CD14-positive monocyte (primary cell): ENCODE measurements around the gene OSBP2. TPM values are rescaled to one million over a fixed set of nuclear protein-coding genes. Genes with fewer than 3 reads are reported as not detected.

Source experiments
- DNase-seq, 3 donors: peaks; one replicate each; pipeline ENCODE4 v3.0.0-alpha.2; 2011 to 2022
- H2AFZ ChIP-seq: 2 replicates; pipeline ENCODE4 v1.6.0; 2012; ENCODE audit warnings: mild to moderate bottlenecking, low read depth, low read length, inconsistent platforms; ENCODE audit not compliant: insufficient read depth, poor library complexity, severe bottlenecking
- H3K27ac ChIP-seq, 2 donors: 1 replicate in 1 of 2; 2 replicates in 1 of 2; pipeline ENCODE4 v1.5.1; 2012 to 2013; ENCODE audit warnings: low read length in 2 of 2, control low read depth in 1 of 2, inconsistent platforms in 1 of 2, low read depth in 1 of 2, mild to moderate bottlenecking in 1 of 2
- H3K27me3 ChIP-seq, 2 donors: one replicate each; pipeline versions ENCODE4 v1.6.0 to v1.6.1; 2011 to 2013; ENCODE audit warnings: low read length in 2 of 2; ENCODE audit not compliant: control insufficient read depth in 2 of 2, insufficient read depth in 2 of 2
- H3K36me3 ChIP-seq, 2 donors: replicated peaks in 1 of 2; 1 replicate in 1 of 2; 2 replicates in 1 of 2; pipeline versions ENCODE4 v1.5.1 to v1.6.1; 2012 to 2013; ENCODE audit warnings: low read length in 2 of 2, control low read depth in 1 of 2, inconsistent platforms in 1 of 2, mild to moderate bottlenecking in 1 of 2; ENCODE audit not compliant: insufficient read depth in 2 of 2, control insufficient read depth in 1 of 2
- H3K4me1 ChIP-seq, 2 donors: 1 replicate in 1 of 2; 2 replicates in 1 of 2; pipeline versions ENCODE4 v1.5.1 to v1.6.1; 2012 to 2013; ENCODE audit warnings: low read length in 2 of 2, control low read depth in 1 of 2, inconsistent platforms in 1 of 2, mild to moderate bottlenecking in 1 of 2, moderate library complexity in 1 of 2; ENCODE audit not compliant: insufficient read depth in 2 of 2, control insufficient read depth in 1 of 2
- H3K4me2 ChIP-seq: replicated peaks from 2 replicates; pipeline ENCODE3; 2012; ENCODE audit warnings: low read length, moderate library complexity, mild to moderate bottlenecking; ENCODE audit not compliant: poor library complexity, severe bottlenecking; ENCODE audit errors: extremely low read depth
- H3K4me3 ChIP-seq, 3 experiments: fragments of 200-600 bp in 1 of 3; sonication (generic) in 1 of 3; replicated peaks in 1 of 3; 1 replicate in 2 of 3; 2 replicates in 1 of 3; pipeline ENCODE4 v1.5.1; 2011 to 2013; ENCODE audit warnings: low read length in 3 of 3, mild to moderate bottlenecking in 3 of 3, control low read depth in 2 of 3, low read depth in 2 of 3, inconsistent platforms in 1 of 3, moderate library complexity in 1 of 3
- H3K79me2 ChIP-seq: 2 replicates; pipeline ENCODE4 v1.6.0; 2012; ENCODE audit warnings: mild to moderate bottlenecking, control low read depth, inconsistent platforms, low read length, moderate library complexity; ENCODE audit not compliant: insufficient read depth
- H3K9ac ChIP-seq: 2 replicates; pipeline ENCODE4 v1.6.0; 2017; ENCODE audit warnings: low read length, mild to moderate bottlenecking; ENCODE audit not compliant: insufficient read depth, poor library complexity, severe bottlenecking
- H3K9me3 ChIP-seq, 2 donors: replicated peaks in 1 of 2; 1 replicate in 1 of 2; 2 replicates in 1 of 2; pipeline versions ENCODE4 v1.5.1 to v1.6.1; 2012 to 2013; ENCODE audit warnings: low read length in 2 of 2, control low read depth in 1 of 2; ENCODE audit not compliant: control insufficient read depth in 1 of 2, insufficient read depth in 1 of 2
- H4K20me1 ChIP-seq: 2 replicates; pipeline ENCODE4 v1.6.0; 2012; ENCODE audit warnings: mild to moderate bottlenecking, low read length, control low read depth, moderate library complexity; ENCODE audit not compliant: insufficient read depth
- H3K27ac Mint-ChIP-seq, 7 donors: one replicate each; pipeline ENCODE4 v1.8.0; 2020; ENCODE audit warnings: mild to moderate bottlenecking in 7 of 7, mixed read lengths in 7 of 7, moderate library complexity in 6 of 7, inconsistent platforms in 2 of 7
- H3K27me3 Mint-ChIP-seq, 3 donors: one replicate each; pipeline ENCODE4 v1.8.0; 2021 to 2022; ENCODE audit warnings: low read depth in 3 of 3, mild to moderate bottlenecking in 3 of 3, mixed read lengths in 3 of 3, moderate library complexity in 3 of 3, inconsistent platforms in 1 of 3
- H3K36me3 Mint-ChIP-seq, 2 donors: one replicate each; pipeline ENCODE4 v1.8.0; 2020; ENCODE audit warnings: mixed read lengths in 2 of 2, inconsistent platforms in 1 of 2, mild to moderate bottlenecking in 1 of 2
- H3K4me1 Mint-ChIP-seq: one replicate; pipeline ENCODE4 v1.8.0; 2020; ENCODE audit warnings: mild to moderate bottlenecking, mixed read lengths
- H3K4me3 Mint-ChIP-seq, 2 donors: one replicate each; pipeline ENCODE4 v1.8.0; 2020; ENCODE audit warnings: mild to moderate bottlenecking in 2 of 2, mixed read lengths in 2 of 2, moderate library complexity in 1 of 2
- H3K9me3 Mint-ChIP-seq, 7 donors: one replicate each; pipeline ENCODE4 v1.8.0; 2020 to 2022; ENCODE audit warnings: mixed read lengths in 7 of 7, mild to moderate bottlenecking in 6 of 7, moderate library complexity in 6 of 7, inconsistent platforms in 2 of 7
- WGBS: methylation state at CpG from one replicate; pipeline ENCODE4 v1.1.5; 2013; ENCODE audit warnings: missing lambda C conversion rate; ENCODE audit not compliant: insufficient coverage; 5-methylcytosine and 5-hydroxymethylcytosine counted together
- intact Hi-C, 2 donors: fragments of 100-400 bp; cut with micrococcal nuclease; formaldehyde crosslinking; loops; one replicate each; pipeline versions ENCODE4 v1.15.0 to v1.15.1; 2023
- polyA plus RNA-seq, 3 donors: library from polyadenylated mRNA; depleted of rRNA in 1 of 3; unstranded in 2 of 3; stranded (reverse) in 1 of 3; fragments of 300-500 nt in 2 of 3; fragments of >200 nt in 1 of 3; fragmentation: Illumina TruSeq in 2 of 3; gene quantifications; 1 replicate in 2 of 3; 2 replicates in 1 of 3; pipeline ENCODE4 v1.2.3, GENCODE V29; 2012 to 2021
- TF ChIP-seq, protein P1 (sequence below): fragments of 200-600 bp; IDR thresholded peaks from one replicate; pipeline ENCODE4 v1.8.0; 2022; ENCODE audit warnings: antibody characterized with exemption, mild to moderate bottlenecking

Gene OSBP2
- polyA plus RNA-seq, 3 donors, result 0.21 to 0.54 TPM; not detected in 1

DNA sequence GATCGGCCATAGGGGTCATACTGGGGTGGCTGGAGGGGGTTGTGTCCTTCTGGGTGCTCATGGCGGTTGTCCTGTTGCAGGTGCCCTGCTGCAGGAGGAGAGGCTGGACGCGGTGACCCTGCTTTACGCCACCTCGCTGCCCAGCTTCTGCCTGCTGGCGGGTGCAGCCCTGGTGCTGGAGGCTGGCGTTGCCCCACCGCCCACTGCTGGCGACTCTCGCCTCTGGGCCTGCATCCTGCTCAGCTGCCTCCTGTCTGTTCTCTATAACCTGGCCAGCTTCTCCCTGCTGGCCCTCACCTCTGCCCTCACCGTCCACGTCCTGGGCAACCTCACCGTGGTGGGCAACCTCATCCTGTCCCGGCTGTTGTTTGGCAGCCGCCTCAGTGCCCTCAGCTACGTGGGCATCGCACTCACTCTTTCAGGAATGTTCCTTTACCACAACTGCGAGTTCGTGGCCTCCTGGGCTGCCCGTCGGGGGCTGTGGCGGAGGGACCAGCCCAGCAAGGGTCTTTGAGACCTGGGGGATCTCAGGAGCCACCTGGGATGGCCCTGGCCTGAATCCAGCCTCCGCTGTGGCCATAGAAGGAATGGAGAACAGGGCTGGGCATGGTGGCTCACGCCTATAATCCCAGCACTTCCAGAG lies 48.0 kb upstream of the OSBP2 start:
- no peak overlapping the region for H3K9ac ChIP-seq
- H3K4me3 ChIP-seq, result no peak overlapping the region
- no peaks in the 10 kb centered on the region for H4K20me1 ChIP-seq
- TF ChIP-seq, protein P1, sequence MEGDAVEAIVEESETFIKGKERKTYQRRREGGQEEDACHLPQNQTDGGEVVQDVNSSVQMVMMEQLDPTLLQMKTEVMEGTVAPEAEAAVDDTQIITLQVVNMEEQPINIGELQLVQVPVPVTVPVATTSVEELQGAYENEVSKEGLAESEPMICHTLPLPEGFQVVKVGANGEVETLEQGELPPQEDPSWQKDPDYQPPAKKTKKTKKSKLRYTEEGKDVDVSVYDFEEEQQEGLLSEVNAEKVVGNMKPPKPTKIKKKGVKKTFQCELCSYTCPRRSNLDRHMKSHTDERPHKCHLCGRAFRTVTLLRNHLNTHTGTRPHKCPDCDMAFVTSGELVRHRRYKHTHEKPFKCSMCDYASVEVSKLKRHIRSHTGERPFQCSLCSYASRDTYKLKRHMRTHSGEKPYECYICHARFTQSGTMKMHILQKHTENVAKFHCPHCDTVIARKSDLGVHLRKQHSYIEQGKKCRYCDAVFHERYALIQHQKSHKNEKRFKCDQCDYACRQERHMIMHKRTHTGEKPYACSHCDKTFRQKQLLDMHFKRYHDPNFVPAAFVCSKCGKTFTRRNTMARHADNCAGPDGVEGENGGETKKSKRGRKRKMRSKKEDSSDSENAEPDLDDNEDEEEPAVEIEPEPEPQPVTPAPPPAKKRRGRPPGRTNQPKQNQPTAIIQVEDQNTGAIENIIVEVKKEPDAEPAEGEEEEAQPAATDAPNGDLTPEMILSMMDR, result no peak
- Mint-ChIP-seq H3K4me3 (no peak overlapping the region), H3K9me3 (no peaks in the 10 kb centered on the region), H3K27ac (peak overlapping the region in 1 of 7 donors; percentile 50), H3K36me3 (no peaks in the 10 kb centered on the region), H3K27me3 (peaks cover 0 to 1% (median 0%) of the 10 kb centered on the region in 3 donors), H3K4me1 (peaks cover 18% of the 10 kb centered on the region)
- no peaks in the 10 kb centered on the region for H3K79me2 ChIP-seq
- DNase-seq, result no peak
- H3K36me3 ChIP-seq, result no peaks in the 10 kb centered on the region
- H3K27me3 ChIP-seq, result no peaks in the 10 kb centered on the region
- 93% methylated on average over 22 of the region's 25 CpGs for WGBS
- intact Hi-C loops, result no loop called here
- no peak overlapping the region for H3K27ac ChIP-seq
- H2AFZ ChIP-seq, result no peak overlapping the region
- H3K4me1 ChIP-seq, result peaks cover 14 to 21% of the 10 kb centered on the region in 2 donors
- no peak overlapping the region for H3K4me2 ChIP-seq
- no peaks in the 10 kb centered on the region for H3K9me3 ChIP-seq

DNA sequence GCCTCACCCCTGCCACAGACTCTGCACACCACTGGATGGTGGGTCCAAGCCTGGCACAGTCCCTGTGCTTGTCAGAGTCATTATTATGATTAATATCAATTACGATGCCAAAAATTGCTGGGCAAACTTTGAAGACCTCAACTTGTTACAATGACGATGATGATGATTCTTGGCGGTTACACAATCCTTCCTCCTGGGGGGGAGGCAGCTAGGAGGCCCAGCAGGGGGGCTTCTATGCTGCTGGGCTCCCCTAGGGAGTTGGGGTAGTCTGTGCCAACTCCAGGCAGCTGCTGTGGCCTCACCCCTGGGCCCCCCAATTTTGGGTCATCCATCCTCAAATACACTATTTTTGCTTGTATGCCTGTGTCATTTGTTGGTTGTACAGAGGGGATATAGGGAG lies 47.1 kb upstream of the OSBP2 start:
- Mint-ChIP-seq H3K27me3 (peaks cover 0 to 1% (median 0%) of the 10 kb centered on the region in 3 donors), H3K4me1 (peaks cover 20% of the 10 kb centered on the region), H3K9me3 (no peaks in the 10 kb centered on the region), H3K36me3 (no peaks in the 10 kb centered on the region), H3K4me3 (no peak overlapping the region), H3K27ac (no peak overlapping the region)
- peaks cover 14 to 21% of the 10 kb centered on the region in 2 donors for H3K4me1 ChIP-seq
- TF ChIP-seq, protein P1, result no peak
- H3K9me3 ChIP-seq, result no peaks in the 10 kb centered on the region
- no peak overlapping the region for H2AFZ ChIP-seq
- H3K9ac ChIP-seq, result no peak overlapping the region
- H3K27me3 ChIP-seq, result no peaks in the 10 kb centered on the region
- H3K36me3 ChIP-seq, result no peaks in the 10 kb centered on the region
- no peak overlapping the region for H3K4me3 ChIP-seq
- H3K27ac ChIP-seq, result no peak overlapping the region
- H4K20me1 ChIP-seq, result no peaks in the 10 kb centered on the region
- DNase-seq, result no peak
- WGBS, result no CpG with 5 or more reads among the region's 3 CpGs
- H3K79me2 ChIP-seq, result no peaks in the 10 kb centered on the region
- intact Hi-C loops, result no loop called here
- no peak overlapping the region for H3K4me2 ChIP-seq
